ENCODE data around the gene OR5H1.
"Not testable (repeated sequence)": the region's sequence is repeated elsewhere in the genome, so short reads cannot be mapped to it uniquely, and the experiment has no call there.

OR5H1 gene

DNA sequence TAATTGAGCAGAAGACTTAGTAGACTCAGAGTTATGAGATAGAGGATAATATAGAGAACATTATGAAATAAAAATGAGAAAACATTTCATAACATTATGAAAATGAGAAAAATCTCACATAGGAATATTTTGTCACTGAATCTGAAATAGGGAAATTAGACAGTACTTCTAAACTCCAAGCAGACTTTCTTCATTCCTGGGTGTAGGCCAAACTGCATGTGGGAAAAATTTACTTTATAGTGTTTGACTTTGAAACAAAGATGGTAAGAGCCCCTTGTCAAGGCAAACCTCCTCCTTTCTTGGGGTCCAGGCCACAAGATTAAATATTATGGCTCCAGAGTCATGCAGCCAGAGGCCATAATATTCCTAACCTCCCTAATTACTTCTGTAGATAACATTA lies 10.0 kb downstream of the OR5H1 start:
- Histone ChIP-seq H3K4me1 (ENCODE audit: insufficient read depth, poor library complexity, severe bottlenecking) (no peaks in the 10 kb centered on the region), H3K27ac (ENCODE audit: poor library complexity, severe bottlenecking) (no peak overlapping the region), H3K27me3 (ENCODE audit: insufficient read depth, poor library complexity, severe bottlenecking) (no peaks in the 10 kb centered on the region), H3K4me3 (ENCODE audit: severe bottlenecking) (no peak overlapping the region), H3K9me3 (ENCODE audit: severe bottlenecking) (no peaks in the 10 kb centered on the region), H3K36me3 (ENCODE audit: low read depth) (no peaks in the 10 kb centered on the region)
- TF ChIP-seq, protein P1, sequence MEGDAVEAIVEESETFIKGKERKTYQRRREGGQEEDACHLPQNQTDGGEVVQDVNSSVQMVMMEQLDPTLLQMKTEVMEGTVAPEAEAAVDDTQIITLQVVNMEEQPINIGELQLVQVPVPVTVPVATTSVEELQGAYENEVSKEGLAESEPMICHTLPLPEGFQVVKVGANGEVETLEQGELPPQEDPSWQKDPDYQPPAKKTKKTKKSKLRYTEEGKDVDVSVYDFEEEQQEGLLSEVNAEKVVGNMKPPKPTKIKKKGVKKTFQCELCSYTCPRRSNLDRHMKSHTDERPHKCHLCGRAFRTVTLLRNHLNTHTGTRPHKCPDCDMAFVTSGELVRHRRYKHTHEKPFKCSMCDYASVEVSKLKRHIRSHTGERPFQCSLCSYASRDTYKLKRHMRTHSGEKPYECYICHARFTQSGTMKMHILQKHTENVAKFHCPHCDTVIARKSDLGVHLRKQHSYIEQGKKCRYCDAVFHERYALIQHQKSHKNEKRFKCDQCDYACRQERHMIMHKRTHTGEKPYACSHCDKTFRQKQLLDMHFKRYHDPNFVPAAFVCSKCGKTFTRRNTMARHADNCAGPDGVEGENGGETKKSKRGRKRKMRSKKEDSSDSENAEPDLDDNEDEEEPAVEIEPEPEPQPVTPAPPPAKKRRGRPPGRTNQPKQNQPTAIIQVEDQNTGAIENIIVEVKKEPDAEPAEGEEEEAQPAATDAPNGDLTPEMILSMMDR (IDR thresholded peaks at IDR 0.05; ENCODE audit: poor library complexity, severe bottlenecking): no peak
- DNase-seq (ENCODE audit: low spot score) (no peak), ATAC-seq (ENCODE audit: low read depth) (no peak)

DNA sequence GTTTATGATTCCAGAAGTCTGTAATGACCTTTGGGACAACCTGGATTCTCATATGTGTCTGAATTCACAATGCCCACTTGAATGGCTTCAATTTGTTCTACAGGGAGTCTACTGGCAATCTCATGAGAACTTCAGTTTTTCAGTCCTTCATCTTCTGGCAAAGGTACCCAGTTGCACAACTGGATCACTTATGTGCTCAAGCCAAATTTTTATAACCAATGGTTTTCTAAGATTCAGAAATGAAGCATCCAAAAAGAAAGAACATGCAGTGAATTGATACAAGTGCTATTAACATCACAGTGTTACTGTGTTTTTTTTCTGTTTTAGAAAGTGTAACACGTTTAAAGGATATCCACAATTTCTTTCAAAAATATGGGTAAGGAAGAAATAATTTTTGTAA lies 16.7 kb downstream of the OR5H1 start, which contains the start of gene OR5H14:
OR5H14 (plus strand) TSS at position 301 of the 400 bp plus-strand sequence. CDS start 1,907 bp downstream, outside the sequence.
- TF ChIP-seq, protein P1 (IDR thresholded peaks at IDR 0.05; ENCODE audit: poor library complexity, severe bottlenecking): no peak
- ATAC-seq (ENCODE audit: low read depth): no peak
- no peak for DNase-seq (ENCODE audit: low spot score)
- H3K9me3 ChIP-seq (ENCODE audit: severe bottlenecking): no peaks in the 10 kb centered on the region
- no peaks in the 10 kb centered on the region for H3K36me3 ChIP-seq (ENCODE audit: low read depth)
- H3K4me3 ChIP-seq (ENCODE audit: severe bottlenecking): no peak within 1 kb of the TSS
- H3K27me3 ChIP-seq (ENCODE audit: insufficient read depth, poor library complexity, severe bottlenecking): no peaks in the 10 kb centered on the region
- no peak within 1 kb of the TSS for H3K27ac ChIP-seq (ENCODE audit: poor library complexity, severe bottlenecking)
- no peaks in the 10 kb centered on the region for H3K4me1 ChIP-seq (ENCODE audit: insufficient read depth, poor library complexity, severe bottlenecking)

DNA sequence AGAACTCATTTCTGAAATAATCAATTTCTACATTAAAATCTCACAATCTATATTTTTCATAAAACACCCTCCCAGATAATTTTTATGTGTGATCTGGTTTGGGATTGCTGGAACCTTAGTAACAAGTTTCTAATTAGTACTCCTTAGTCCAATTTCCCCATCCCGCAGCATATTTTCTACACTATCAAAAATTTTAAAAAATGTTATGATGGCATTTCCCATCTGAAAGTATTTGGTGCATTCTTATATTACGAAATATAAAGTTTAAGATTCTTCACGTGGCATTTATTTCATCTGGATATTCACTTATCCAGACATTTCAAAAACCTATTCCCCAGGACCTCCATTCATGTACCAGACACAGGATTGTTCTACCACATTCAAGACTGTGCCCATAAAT lies 18.2 kb downstream of the OR5H1 start:
- Histone ChIP-seq H3K27ac (ENCODE audit: poor library complexity, severe bottlenecking) (no peak overlapping the region), H3K9me3 (ENCODE audit: severe bottlenecking) (no peaks in the 10 kb centered on the region), H3K36me3 (ENCODE audit: low read depth) (no peaks in the 10 kb centered on the region), H3K4me3 (ENCODE audit: severe bottlenecking) (no peak overlapping the region), H3K27me3 (ENCODE audit: insufficient read depth, poor library complexity, severe bottlenecking) (no peaks in the 10 kb centered on the region), H3K4me1 (ENCODE audit: insufficient read depth, poor library complexity, severe bottlenecking) (no peaks in the 10 kb centered on the region)
- ATAC-seq (ENCODE audit: low read depth) (no peak), DNase-seq (ENCODE audit: low spot score) (no peak)
- TF ChIP-seq, protein P1 (IDR thresholded peaks at IDR 0.05; ENCODE audit: poor library complexity, severe bottlenecking): no peak

DNA sequence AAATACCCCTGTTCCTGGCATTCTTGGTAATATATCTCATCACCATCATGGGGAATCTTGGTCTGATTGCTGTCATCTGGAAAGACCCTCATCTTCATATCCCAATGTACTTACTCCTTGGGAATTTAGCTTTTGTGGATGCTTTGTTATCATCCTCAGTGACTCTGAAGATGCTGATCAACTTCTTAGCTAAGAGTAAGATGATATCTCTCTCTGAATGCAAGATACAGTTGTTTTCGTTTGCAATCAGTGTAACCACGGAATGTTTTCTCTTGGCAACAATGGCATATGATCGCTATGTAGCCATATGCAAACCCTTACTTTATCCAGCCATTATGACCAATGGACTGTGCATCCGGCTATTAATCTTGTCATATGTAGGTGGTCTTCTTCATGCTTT lies 18.9 kb downstream of the OR5H1 start:
- H3K4me3 ChIP-seq (ENCODE audit: severe bottlenecking); DNase-seq (ENCODE audit: low spot score); H3K27me3 ChIP-seq (ENCODE audit: insufficient read depth, poor library complexity, severe bottlenecking); H3K9me3 ChIP-seq (ENCODE audit: severe bottlenecking); H3K27ac ChIP-seq (ENCODE audit: poor library complexity, severe bottlenecking); H3K36me3 ChIP-seq (ENCODE audit: low read depth); H3K4me1 ChIP-seq (ENCODE audit: insufficient read depth, poor library complexity, severe bottlenecking); ATAC-seq (ENCODE audit: low read depth): not testable (repeated sequence)

DNA sequence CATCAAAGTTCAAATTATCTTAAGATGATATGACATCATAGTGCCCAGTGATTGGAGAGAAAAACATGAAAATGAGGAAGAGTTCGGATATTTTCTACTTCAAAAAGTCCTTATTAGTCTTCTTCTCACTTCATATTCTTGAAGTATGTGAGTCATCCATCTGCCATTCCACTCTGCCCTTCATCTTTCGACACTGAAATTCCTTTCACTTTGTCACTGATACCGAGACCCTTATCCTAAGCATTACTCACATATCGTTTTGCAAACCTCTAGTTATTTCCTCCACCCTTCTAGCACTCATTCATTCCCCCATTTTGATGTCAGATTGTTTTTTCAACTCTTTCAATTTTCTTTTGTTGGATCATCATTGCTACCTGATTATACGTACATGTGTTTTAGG lies 20.7 kb downstream of the OR5H1 start:
- TF ChIP-seq, protein P1 (IDR thresholded peaks at IDR 0.05; ENCODE audit: poor library complexity, severe bottlenecking): no peak
- Histone ChIP-seq H3K4me3 (ENCODE audit: severe bottlenecking) (no peak overlapping the region), H3K27ac (ENCODE audit: poor library complexity, severe bottlenecking) (no peak overlapping the region), H3K4me1 (ENCODE audit: insufficient read depth, poor library complexity, severe bottlenecking) (no peaks in the 10 kb centered on the region), H3K9me3 (ENCODE audit: severe bottlenecking) (no peaks in the 10 kb centered on the region), H3K27me3 (ENCODE audit: insufficient read depth, poor library complexity, severe bottlenecking) (no peaks in the 10 kb centered on the region), H3K36me3 (ENCODE audit: low read depth) (no peaks in the 10 kb centered on the region)
- no peak for DNase-seq (ENCODE audit: low spot score)
- no peak for ATAC-seq (ENCODE audit: low read depth)

All from RWPE2 (cell line).